K562 treated with DMSO at 1 percent for 24 hours (cell line): ENCODE data around the gene ZDHHC9. TPM values are rescaled to one million over a fixed set of nuclear protein-coding genes. Genes with fewer than 3 reads are reported as not detected.

ENCODE experiments used
- total RNA-seq: library from RNA; unstranded; fragments of 300-600 nt; gene quantifications from 2 replicates; pipeline ENCODE4 v1.2.3, GENCODE V29; 2022; ENCODE audit warnings: low read depth; ENCODE audit not compliant: insufficient read depth

Gene ZDHHC9
- total RNA-seq: 12.9 and 15.2 TPM in 2 replicates

GRCh38 chrX:129843459-129844306 is at the start of gene ZDHHC9:
ZDHHC9 (minus strand) TSS chrX:129843886; CDS start chrX:129841945, 1,941 bp downstream.

GRCh38 chrX:129779747-129780146 is 63.9 kb downstream of the ZDHHC9 start, which contains the start of gene SASH3:
SASH3 (plus strand) TSS chrX:129779949; CDS start chrX:129780098, 149 bp downstream.

Other genes with a start within 250 kb of the ZDHHC9 start
- 0.30 TPM in 1 of 2 replicates, not detected in the other for gene APLN, start 188.9 kb downstream of the ZDHHC9 start, total RNA-seq
- not detected in 2 replicates for gene XPNPEP2, start 104.9 kb downstream of the ZDHHC9 start, total RNA-seq
- gene SASH3, start 63.9 kb downstream of the ZDHHC9 start, total RNA-seq: 0.46 and 0.94 TPM in 2 replicates
- gene UTP14A, start 62.3 kb upstream of the ZDHHC9 start, total RNA-seq: 15.4 and 16.2 TPM in 2 replicates
- 14.8 and 19.9 TPM in 2 replicates for gene BCORL1, start 138.7 kb upstream of the ZDHHC9 start, total RNA-seq